COLO829 (cell line): Measurements from ENCODE around the gene PAN3.

Experiments
- DNase-seq: peaks from one replicate; pipeline ENCODE4 v3.0.0; 2012; ENCODE audit warnings: low spot score

PAN3 gene

DNA sequence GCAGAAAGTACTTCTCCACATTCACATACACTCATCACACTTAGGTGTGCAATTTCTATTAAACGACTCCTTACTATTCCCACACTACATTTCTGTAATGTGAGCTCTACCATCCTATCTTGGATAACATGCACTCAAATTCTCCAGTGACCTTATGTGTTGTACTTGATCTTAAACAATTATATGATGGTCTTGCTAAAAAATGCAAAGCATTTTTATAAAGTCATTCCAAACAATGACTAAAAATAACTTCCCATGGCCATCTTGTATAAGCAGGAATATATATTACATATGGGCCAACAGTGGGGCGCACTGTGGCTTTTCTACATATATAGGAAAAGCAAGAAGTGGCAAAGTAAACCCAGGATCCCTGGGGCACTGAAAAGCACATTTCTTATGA lies 201.1 kb downstream of the PAN3 start:
- no peak for DNase-seq

DNA sequence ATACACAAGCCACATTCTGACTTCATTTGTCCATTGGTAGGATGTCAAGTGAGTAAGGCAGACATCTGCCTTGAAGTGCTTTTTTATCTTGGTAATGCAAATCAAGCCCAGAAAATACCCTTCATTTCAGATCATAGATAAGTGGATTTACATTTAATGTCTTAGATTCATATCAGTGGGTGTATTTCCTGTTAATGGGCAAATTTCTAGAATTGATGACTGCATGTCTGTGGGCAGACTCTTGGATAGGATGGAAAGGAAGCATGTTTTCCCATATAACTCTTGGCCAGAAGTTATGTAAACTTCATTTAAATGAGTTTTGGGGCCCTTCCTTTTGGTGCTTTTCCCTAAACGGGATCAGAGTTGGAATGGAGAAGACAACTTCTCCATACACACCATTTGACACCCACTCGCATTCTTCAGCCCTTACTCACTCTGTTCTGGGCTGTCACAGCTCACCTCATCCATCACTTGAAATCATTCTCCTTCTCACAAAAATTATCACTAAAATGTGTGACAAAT lies 202.0 kb downstream of the PAN3 start:
- DNase-seq = peak; percentile 33

DNA sequence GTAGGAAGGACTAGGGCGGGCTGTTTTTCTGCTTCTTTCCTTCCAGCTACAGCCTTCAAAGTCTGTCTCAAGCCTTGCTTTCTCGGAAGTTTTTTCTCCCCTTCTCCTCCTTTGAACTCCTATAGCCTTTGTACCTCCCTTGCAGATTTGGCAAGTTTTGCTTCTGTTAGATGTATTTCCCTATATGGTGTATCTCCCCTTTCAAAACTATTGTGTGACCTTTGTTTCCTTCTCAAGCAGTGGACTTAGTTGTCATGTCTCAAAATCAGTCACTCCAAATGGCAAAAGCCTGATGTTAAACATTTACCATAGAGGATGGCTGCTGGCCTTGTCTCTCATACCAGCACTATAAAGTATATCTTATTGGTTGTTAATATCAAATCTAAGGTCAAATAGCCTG lies 203.9 kb downstream of the PAN3 start:
- no peak for DNase-seq

DNA sequence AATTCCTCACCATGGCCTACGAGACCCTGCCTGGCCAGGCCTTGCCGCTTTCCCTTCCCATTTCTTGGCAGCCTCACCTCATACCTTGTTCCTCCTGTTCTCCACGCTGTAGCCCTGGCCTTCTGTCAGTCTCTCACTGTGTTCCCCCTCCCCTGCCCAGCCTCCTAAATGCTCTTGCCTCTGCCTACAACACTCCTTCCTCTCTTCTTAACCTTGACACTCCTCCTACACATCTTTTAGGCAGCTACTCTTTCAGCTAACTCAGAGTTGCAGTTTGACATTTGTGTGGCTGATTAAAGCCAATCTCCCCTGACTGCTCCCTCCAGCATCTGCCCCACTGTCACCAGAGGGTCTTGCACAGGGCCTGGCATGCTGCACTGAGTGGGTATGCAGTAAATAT lies 205.8 kb downstream of the PAN3 start:
- no peak for DNase-seq
